ENCODE measurements around the gene ARHGAP45.

Gene ARHGAP45

DNA sequence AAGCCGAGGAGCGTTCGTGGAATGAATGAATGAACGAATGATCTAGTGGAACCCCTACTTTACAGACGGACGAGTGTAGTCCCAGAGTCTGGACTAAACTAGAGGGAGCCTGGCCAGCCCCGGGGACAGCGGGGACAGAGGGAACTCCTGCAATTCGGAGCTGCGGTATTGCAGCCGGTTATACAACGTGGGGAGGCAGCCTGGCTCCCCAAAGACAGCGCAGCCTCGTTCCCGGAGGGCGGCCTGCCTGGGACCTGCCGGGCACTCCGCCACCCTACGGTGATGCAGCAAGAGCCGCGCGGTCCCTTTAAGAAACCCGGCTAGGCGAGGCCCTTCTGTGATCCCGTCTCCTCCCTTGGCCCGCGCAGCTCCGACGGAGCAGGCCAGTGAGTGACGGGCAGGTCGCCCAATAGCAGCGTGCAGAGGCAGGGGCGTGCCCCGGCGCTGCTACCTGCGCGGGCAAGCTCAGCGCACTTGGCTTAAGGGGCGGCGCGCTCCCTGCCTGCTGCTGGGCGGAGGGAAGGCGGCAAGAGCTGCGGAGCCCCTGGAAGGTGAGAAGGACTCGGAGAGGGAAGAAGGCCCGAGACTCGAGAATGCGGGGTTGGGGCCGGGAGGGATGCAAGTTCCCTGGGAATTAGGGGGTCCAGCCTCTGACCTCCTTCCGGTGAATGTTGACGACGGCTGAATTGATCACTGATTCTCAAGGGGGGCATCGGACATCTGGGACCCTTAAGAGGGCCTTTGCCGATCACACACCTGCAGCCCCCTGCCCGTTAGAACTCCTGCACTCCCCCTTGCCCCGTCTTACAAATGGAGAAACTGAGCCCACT, 27.1 kb upstream of the ARHGAP45 start, which contains the start of gene ABCA7:
ABCA7 (plus strand) TSS at position 462 of the 830 bp plus-strand sequence. CDS start 1,255 bp downstream, outside the sequence.
- DNase-seq (ENCODE audit: low spot score): peak; percentile 95

DNA sequence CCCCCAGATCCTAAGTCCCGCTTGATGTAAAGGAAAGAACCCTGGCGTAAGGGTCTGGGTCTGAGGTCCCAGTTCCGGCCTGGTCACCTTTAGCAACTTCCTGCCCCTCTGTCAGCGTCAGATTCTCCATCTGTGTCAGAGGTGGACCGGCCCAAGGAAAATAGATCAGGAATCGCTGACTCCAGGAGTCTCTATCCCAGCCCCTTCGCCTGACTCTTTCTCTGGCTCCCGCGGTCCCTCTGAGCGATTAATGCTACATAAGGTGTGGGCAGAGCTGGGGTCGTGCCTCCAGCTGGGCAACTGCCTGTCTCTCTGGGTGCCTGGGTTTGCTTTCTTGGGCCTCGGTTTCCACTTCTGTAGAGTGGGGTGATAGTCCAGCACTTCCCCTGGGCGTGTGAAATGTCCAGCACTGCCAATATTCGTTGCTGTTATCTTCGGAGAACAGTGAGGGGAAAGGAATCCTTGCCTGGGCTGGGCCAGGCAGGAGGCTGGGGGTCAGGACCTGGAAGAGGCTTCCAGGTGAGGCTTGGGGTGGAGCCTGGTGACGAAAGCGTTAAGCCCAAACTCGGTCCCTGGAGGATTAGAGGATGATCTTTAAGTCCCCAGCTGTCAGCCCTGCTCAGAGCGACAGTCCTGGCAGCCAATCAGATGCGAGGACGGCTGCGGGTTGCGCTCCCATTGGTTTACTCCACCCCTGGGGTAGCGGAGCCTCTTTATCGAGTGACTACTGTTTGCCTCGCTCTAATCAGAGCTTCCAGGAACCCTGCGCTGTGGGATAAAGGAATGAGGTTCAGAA, 26.3 kb upstream of the ARHGAP45 start:
- DNase-seq (ENCODE audit: low spot score): peak; percentile 99

DNA sequence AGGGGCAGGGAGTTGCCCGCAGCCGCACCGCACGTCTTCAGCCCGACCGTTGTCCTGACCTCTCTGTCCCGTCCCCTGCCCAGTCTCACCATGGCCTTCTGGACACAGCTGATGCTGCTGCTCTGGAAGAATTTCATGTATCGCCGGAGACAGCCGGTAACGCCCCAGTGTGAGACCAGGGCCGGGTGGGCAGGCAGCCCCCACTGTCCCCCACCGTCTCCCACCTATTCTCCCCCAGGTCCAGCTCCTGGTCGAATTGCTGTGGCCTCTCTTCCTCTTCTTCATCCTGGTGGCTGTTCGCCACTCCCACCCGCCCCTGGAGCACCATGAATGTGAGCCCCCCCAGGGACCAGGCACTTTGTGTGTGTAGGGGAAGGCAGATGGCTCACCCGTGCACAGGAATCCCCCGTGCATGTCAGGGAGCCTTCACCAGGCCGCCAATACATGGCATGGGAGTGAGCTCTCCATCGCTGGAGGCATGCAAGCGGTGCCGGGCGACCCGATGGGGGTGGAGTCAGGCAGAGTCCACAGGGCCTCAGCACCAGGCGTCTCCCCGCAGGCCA, 25.6 kb upstream of the ARHGAP45 start:
- DNase-seq (ENCODE audit: low spot score): no peak

DNA sequence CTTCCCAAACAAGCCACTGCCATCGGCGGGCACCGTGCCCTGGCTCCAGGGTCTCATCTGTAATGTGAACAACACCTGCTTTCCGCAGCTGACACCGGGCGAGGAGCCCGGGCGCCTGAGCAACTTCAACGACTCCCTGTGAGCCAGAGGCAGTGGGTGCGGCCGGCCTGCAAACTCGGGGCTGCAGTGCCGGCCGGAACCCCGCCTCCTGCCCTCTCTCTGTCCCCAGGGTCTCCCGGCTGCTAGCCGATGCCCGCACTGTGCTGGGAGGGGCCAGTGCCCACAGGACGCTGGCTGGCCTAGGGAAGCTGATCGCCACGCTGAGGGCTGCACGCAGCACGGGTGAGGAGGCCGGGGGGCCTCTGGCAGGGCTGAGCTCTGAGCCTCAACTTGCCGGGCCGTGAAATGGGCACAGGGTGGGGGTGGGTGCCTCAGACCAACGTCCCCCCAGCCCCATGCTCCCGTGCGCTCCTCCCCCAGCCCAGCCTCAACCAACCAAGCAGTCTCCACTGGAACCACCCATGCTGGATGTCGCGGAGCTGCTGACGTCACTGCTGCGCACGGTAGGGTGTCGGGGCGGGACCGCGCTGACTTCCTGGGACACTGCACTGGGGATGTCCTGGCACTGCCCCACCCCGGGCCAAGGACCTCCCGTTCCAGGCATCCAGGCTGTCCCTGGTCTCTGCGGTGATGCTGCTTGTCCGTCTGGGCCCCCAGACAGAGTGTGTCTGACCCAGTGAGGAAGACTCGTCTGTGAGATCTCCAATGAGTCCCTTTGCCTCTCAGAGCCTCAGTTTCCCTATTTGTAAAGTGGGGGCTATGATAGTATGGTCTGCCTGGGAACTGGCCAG, 24.9 kb upstream of the ARHGAP45 start:
- DNase-seq (ENCODE audit: low spot score): no peak

DNA sequence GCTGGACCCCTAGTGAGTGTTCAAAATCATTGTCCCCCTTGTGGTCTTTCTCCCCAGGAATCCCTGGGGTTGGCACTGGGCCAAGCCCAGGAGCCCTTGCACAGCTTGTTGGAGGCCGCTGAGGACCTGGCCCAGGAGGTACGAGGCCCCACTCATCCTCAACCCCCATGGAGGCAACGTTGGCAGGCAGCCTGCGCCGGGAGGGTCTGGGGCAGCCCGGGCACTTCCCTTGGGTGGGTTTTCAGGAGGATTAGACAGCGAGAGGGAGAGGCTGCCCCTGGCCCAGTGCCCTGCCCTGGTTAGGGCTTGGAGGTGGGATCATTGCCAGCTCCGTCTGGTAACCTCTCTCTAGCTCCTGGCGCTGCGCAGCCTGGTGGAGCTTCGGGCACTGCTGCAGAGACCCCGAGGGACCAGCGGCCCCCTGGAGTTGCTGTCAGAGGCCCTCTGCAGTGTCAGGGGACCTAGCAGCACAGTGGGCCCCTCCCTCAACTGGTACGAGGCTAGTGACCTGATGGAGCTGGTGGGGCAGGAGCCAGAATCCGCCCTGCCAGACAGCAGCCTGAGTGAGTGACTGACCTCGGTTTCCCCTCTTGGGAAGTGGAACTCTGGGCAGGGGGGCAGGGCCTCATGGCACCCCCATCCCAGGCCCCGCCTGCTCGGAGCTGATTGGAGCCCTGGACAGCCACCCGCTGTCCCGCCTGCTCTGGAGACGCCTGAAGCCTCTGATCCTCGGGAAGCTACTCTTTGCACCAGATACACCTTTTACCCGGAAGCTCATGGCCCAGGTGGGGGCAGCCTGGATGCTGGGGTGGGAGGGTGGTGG, 24.1 kb upstream of the ARHGAP45 start:
- DNase-seq (ENCODE audit: low spot score): peak; percentile 66

DNA sequence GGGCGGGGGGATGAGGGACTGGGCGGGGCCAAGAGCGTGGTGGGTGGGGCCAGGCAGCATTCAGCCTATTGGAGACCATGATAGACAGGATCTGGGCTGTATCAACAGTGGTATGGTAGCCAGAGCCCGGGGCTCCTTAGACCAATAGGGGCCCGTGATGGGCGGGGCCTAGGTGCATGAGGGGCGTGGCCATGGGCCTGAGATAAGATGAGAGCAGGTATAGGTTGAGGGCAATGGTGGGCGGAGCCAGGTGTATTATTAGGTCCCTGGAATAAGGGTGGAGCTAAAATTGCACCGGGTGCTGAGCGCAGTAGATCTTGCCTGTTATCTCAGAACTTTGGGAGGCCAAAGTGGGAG, 21.7 kb upstream of the ARHGAP45 start:
- no peak for DNase-seq (ENCODE audit: low spot score)

DNA sequence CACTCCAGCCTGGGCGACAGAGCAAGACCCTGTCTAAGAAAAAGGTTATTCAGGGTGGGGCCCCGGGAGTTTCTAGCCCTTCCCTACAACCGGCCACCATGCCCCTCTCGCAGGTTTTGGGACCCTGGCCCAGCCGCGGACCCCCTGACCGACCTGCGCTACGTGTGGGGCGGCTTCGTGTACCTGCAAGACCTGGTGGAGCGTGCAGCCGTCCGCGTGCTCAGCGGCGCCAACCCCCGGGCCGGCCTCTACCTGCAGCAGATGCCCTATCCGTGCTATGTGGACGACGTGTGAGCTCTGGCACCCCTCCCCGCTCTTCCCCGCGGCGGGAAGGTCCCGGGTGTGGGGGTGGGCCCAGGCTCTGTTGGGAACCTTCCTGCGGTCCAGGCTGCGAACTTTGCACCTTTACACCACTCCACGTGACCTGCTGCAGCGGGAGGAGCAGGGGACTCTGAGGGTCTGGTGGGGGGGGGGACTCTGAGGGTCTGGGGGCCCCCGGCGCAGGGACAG, 20.8 kb upstream of the ARHGAP45 start:
- DNase-seq (ENCODE audit: low spot score): no peak

DNA sequence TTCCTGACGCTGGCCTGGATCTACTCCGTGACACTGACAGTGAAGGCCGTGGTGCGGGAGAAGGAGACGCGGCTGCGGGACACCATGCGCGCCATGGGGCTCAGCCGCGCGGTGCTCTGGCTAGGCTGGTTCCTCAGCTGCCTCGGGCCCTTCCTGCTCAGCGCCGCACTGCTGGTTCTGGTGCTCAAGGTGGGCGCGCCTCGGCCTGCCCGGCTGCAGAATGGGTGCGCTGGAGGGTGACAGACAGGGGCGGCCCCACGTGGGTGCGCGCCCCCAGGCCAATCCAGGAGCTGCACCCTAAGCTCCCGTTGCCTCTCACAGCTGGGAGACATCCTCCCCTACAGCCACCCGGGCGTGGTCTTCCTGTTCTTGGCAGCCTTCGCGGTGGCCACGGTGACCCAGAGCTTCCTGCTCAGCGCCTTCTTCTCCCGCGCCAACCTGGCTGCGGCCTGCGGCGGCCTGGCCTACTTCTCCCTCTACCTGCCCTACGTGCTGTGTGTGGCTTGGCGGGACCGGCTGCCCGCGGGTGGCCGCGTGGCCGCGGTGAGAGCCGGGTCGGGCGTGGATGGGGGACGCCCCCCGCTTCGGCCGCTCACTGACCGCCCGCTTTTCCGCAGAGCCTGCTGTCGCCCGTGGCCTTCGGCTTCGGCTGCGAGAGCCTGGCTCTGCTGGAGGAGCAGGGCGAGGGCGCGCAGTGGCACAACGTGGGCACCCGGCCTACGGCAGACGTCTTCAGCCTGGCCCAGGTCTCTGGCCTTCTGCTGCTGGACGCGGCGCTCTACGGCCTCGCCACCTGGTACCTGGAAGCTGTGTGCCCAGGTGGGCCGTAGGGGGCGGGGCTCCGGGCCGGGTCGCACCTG, 19.9 kb upstream of the ARHGAP45 start:
- DNase-seq (ENCODE audit: low spot score): no peak

DNA sequence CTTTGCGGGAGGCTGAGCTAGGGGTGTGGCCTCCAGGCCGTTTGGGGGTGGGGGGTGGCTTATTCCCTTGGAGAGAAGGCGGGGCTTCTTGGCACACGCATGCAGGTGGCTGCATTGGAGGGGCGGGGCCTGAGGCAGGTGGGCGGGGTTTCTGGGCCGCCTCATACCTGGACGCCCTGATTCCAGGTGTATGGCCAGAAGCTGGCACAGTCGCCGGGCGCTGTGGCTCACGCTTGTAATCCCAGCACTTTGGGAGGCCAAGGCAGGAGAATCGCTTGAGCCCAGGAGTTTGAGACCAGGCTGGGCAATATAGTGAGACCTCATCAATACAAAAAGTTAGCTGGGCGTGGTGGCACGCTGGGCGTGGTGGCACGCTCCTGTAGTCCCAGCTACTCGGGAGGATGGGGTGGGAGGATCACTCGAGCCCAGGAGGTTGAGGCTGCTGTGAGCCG, 19.2 kb upstream of the ARHGAP45 start:
- no peak for DNase-seq (ENCODE audit: low spot score)

DNA sequence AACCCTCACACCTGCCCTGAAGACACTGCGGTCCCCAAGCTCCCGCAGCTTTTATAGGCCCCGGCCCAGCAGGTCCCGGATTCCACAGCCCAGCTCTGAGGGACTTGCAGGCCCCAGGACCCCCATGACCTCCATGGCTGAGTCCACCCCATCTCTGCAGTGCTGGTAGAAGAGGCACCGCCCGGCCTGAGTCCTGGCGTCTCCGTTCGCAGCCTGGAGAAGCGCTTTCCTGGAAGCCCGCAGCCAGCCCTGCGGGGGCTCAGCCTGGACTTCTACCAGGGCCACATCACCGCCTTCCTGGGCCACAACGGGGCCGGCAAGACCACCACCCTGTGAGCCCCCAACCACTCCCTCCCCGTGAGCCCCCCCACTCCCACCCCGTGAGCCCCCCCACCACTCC, 17.9 kb upstream of the ARHGAP45 start:
- no peak for DNase-seq (ENCODE audit: low spot score)

DNA sequence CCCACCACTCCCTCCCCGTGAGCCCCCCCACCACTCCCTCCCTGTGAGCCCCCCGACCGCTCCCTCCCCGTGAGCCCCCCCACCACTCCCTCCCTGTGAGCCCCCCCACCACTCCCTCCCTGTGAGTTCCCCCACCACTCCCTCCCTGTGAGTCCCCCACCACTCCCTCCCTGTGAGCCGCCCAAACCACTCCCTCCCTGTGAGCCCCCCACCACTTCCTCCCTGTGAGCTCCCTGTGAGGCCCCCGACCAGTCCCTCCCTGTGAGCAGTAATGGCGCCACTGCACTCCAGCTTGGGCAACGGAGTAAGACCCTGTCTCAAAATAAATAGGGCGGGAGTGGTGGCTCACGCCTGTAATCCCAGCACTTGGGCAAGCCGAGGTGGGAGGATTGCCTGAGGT, 17.2 kb upstream of the ARHGAP45 start:
- DNase-seq (ENCODE audit: low spot score): no peak

DNA sequence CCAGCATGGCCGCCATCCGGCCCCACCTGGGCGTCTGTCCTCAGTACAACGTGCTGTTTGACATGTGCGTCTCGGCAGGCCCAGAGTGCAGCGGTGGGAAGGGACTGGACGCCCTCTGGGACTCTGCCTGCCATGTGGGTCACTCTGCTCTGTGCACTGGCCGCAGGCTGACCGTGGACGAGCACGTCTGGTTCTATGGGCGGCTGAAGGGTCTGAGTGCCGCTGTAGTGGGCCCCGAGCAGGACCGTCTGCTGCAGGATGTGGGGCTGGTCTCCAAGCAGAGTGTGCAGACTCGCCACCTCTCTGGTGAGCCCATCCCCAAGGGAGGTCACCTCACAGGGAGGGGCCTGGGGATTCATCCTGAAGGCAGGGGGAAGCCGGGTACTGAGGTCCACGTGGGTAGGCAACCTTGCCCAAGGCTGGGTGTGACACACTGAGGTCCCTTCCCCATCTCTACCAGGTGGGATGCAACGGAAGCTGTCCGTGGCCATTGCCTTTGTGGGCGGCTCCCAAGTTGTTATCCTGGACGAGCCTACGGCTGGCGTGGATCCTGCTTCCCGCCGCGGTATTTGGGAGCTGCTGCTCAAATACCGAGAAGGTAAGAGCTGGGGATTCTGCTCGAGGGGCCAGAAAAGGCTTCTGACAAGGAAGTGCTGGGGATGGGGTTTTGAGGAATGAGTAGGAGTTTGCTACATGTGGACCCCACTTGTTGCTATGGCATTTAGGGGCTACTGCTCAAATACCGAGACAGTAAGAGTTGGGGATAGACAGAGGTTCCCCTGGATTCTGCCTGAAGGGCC, 15.8 kb upstream of the ARHGAP45 start:
- no peak for DNase-seq (ENCODE audit: low spot score)

DNA sequence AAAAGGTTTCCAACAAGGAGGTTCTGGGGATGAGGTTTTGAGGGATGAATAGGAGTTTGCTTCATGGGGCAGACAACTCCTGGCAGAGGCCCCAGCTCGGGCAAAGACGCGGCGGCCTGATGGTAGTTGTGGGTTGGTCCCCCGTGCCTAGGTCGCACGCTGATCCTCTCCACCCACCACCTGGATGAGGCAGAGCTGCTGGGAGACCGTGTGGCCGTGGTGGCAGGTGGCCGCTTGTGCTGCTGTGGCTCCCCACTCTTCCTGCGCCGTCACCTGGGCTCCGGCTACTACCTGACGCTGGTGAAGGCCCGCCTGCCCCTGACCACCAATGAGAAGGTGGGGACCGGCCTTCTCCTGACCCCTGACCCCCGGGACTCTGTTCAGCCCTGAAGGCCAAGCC, 15.2 kb upstream of the ARHGAP45 start:
- no peak for DNase-seq (ENCODE audit: low spot score)

DNA sequence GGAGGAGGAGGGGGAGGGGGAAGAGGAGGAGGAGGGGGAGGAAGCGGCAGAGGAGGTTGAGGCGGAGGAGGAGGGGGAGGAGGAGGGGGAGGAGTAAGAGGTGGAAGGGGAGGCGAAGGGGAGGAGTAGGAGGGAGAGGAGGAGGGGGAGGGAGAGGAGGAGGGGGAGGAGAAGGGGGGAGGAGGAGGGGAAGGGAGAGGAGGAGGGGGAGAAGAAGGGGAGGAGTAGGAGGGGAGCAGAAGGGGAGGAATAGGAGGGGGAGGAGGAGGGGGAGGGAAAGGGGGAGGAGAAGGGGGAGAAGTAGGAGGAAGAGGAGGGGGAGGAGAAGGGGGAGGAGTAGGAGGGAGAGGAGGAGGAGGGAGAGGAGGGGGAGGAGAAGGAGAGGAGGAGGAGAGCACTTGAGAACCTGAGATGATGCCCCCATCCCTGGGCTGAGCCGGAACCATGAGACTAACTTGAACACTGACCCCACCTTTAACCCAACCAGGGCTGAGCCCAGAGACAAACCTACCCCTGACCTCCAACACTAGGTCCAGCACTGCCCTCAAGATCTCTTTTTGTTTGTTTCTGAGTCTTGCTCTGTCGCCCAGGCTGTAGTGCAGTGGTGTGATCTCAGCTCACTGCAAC, 14.5 kb upstream of the ARHGAP45 start:
- DNase-seq (ENCODE audit: low spot score): no peak

DNA sequence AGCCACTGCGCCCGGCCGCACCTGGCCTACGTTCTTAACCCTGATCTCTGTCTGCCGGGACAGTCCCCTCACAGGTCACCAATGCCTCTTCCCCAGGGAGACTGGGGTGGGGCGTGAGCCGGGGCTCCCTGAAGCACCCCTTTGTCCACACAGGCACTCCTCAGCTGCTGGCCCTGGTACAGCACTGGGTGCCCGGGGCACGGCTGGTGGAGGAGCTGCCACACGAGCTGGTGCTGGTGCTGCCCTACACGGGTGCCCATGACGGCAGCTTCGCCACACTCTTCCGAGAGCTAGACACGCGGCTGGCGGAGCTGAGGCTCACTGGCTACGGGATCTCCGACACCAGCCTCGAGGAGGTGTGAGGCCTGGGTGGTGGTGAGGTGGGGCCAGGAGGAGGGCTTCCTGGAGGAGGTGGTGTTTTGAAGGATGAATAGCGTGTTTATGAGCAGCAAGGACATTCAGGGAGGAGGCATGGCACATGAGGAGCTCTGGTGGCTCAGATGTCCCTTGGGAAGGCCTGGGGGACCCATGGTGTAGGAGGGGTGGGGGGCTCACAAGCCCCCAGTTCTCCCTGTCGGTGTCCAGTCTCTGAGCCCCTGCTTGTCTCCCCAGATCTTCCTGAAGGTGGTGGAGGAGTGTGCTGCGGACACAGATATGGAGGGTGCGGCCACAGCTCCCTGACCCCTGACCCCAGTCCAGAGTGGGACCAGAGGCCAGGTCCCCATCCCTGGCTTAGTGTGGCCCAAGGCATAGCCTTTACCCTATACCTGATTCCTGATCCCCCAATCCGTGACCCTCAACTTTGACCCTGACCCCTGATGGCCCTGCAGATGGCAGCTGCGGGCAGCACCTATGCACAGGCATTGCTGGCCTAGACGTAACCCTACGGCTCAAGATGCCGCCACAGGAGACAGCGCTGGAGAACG, 13.5 kb upstream of the ARHGAP45 start:
- DNase-seq (ENCODE audit: low spot score): no peak

DNA sequence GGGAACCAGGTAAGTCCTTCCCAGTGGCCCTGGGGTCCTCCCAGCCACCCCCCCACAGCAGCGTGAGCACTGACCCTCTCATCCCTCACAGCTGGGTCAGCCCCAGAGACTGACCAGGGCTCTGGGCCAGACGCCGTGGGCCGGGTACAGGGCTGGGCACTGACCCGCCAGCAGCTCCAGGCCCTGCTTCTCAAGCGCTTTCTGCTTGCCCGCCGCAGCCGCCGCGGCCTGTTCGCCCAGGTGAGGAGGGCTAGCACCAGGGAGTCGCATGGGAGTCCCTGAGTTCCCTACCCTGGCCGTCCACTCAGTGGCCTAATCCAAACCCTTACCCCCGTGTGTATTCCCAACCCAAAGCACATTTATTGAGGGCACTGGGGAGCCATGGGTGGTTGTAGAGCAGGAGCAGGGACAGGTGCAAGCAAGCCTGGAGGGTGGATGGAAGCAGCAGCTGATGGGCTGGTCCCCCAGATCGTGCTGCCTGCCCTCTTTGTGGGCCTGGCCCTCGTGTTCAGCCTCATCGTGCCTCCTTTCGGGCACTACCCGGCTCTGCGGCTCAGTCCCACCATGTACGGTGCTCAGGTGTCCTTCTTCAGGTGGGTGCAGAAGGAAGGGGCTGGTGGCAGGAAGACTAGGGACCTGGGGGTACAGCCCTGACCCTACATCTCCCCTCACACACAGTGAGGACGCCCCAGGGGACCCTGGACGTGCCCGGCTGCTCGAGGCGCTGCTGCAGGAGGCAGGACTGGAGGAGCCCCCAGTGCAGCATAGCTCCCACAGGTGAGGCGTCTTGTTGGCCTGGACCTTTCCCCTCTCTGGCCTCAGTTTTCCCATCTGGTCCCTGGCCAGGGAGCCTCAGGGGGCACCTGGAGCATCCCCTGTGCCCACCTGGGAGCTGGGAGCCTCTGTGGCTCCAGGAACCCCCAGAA, 12.6 kb upstream of the ARHGAP45 start:
- DNase-seq (ENCODE audit: low spot score): no peak
